ENCODE data around the gene KLHDC4.
"Not testable (repeated sequence)": the region's sequence is repeated elsewhere in the genome, so short reads cannot be mapped to it uniquely, and the experiment has no call there.

The KLHDC4 gene

DNA sequence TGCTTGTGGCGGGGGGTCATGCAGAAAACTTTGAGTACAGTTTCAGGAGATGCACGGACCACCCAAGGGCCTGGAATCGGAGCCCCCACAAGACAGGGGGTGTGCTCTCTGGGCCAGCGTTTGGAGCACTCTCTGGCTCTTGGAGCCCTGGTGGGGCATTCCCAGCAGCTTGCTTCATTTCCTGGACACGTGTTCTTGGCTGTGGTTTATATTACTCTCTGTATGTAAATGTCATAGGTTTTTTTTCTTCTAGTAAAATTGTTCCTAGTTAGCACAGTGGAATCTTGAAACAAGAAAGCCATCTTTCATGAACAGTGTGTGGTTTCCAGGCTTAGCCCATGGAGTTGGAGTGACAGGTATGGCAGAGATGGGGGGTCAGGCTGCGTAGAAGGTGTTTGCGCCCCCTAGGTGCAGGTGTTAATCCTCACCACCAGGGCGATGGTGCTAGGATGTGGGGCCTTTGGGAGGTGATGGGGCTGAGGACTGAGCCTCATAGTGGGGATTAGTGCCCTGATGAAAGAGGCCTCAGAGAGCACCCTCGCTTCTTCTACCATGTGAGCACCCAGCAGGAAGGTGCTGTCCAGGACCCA, 83.7 kb downstream of the KLHDC4 start:
- Histone ChIP-seq H3K27me3 (ENCODE audit: low read length) (no peaks in the 10 kb centered on the region), H3F3A (ENCODE audit: insufficient read depth) (no peaks in the 10 kb centered on the region), H3K4me2 (ENCODE audit: low read depth, low read length, poor library complexity, severe bottlenecking) (no peak overlapping the region), H3K9me2 (replicated peaks; ENCODE audit: insufficient read depth, low read length) (no peaks in the 10 kb centered on the region), H3K36me3 (ENCODE audit: low read length) (no peaks in the 10 kb centered on the region), H3K79me2 (ENCODE audit: insufficient read depth, low read length) (no peaks in the 10 kb centered on the region), H3K27ac (ENCODE audit: low read depth, low read length) (no peak overlapping the region), H2AFZ (ENCODE audit: low read depth, low read length, severe bottlenecking) (no peak overlapping the region), H3K4me3 (ENCODE audit: insufficient read depth, low read length, poor library complexity, severe bottlenecking) (no peak overlapping the region), H3K9ac (ENCODE audit: low read length) (no peak overlapping the region), H4K20me1 (ENCODE audit: low read depth, low read length) (no peaks in the 10 kb centered on the region), H3K9me3 (ENCODE audit: insufficient read depth, low read length) (no peaks in the 10 kb centered on the region)
- peak; percentile 52 for TF ChIP-seq CTCF (IDR thresholded peaks at IDR 0.05; ENCODE audit: insufficient read depth, low read length, poor library complexity, severe bottlenecking)
- no peak for TF ChIP-seq EZH2phosphoT487 (conservative IDR thresholded peaks at IDR 0.05; ENCODE audit: low read length)

- not testable (repeated sequence) for H3K4me3 ChIP-seq (ENCODE audit: insufficient read depth, low read length, poor library complexity, severe bottlenecking); H3K9ac ChIP-seq (ENCODE audit: low read length); H3K9me3 ChIP-seq (ENCODE audit: insufficient read depth, low read length); H3K9me2 ChIP-seq (replicated peaks; ENCODE audit: insufficient read depth, low read length); H3K79me2 ChIP-seq (ENCODE audit: insufficient read depth, low read length); H3F3A ChIP-seq (ENCODE audit: insufficient read depth); H3K36me3 ChIP-seq (ENCODE audit: low read length); H2AFZ ChIP-seq (ENCODE audit: low read depth, low read length, severe bottlenecking); H3K27me3 ChIP-seq (ENCODE audit: low read length); H4K20me1 ChIP-seq (ENCODE audit: low read depth, low read length); H3K4me2 ChIP-seq (ENCODE audit: low read depth, low read length, poor library complexity, severe bottlenecking); H3K27ac ChIP-seq (ENCODE audit: low read depth, low read length)
These were observed 84.7 kb downstream of the KLHDC4 start for GRCh38 chr16:87681051-87681602.

- H3K4me2 ChIP-seq (ENCODE audit: low read depth, low read length, poor library complexity, severe bottlenecking), result no peak overlapping the region
- no peak overlapping the region for H3K9ac ChIP-seq (ENCODE audit: low read length)
- no peaks in the 10 kb centered on the region for H4K20me1 ChIP-seq (ENCODE audit: low read depth, low read length)
- H3K9me2 ChIP-seq (replicated peaks; ENCODE audit: insufficient read depth, low read length), result no peaks in the 10 kb centered on the region
- no peaks in the 10 kb centered on the region for H3K9me3 ChIP-seq (ENCODE audit: insufficient read depth, low read length)
- H3K36me3 ChIP-seq (ENCODE audit: low read length), result no peaks in the 10 kb centered on the region
- no peak overlapping the region for H3K4me3 ChIP-seq (ENCODE audit: insufficient read depth, low read length, poor library complexity, severe bottlenecking)
- no peaks in the 10 kb centered on the region for H3K27me3 ChIP-seq (ENCODE audit: low read length)
- TF ChIP-seq EZH2phosphoT487 (conservative IDR thresholded peaks at IDR 0.05; ENCODE audit: low read length), result no peak
- no peak overlapping the region for H2AFZ ChIP-seq (ENCODE audit: low read depth, low read length, severe bottlenecking)
- no peaks in the 10 kb centered on the region for H3K79me2 ChIP-seq (ENCODE audit: insufficient read depth, low read length)
- no peak overlapping the region for H3K27ac ChIP-seq (ENCODE audit: low read depth, low read length)
- no peaks in the 10 kb centered on the region for H3F3A ChIP-seq (ENCODE audit: insufficient read depth)
These were observed 85.5 kb downstream of the KLHDC4 start for GRCh38 chr16:87680272-87680644.

DNA sequence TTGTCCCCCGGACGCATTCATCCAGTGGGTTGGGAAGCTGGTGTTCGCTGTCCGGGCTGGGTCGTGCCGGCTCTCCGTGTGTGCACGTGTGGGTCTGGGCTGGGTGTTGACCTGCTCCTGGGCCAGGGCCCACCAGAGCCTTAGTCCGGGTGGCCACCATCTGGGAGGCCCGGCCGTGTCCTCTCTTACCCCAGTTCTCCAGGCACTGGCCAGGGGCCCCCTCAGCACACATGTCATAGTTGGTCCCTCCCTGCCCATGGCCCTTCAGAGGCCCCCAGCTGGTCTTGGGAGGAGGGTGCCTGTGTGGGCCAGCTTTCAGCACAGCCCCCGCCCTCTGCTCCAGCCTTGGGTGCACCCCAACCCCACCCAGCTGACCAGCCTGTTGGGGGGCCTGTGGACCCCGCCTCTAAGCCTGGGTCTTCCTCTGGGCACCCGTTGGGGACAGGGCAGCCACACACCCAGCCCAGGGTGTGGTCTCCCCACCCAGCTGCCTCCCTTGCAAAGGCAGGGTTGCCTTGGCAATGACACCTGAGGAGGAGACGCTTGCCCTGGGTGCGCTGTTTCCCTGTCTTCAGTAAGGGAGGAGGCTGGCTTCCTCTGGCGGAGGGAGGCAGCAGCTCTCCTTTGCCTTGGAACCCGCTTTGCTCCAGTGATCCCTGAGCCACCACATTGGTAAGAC, 86.1 kb downstream of the KLHDC4 start:
- H4K20me1 ChIP-seq (ENCODE audit: low read depth, low read length), result no peaks in the 10 kb centered on the region
- H3K9ac ChIP-seq (ENCODE audit: low read length), result no peak overlapping the region
- H3K79me2 ChIP-seq (ENCODE audit: insufficient read depth, low read length), result no peaks in the 10 kb centered on the region
- H3K27me3 ChIP-seq (ENCODE audit: low read length), result no peaks in the 10 kb centered on the region
- TF ChIP-seq EZH2phosphoT487 (conservative IDR thresholded peaks at IDR 0.05; ENCODE audit: low read length), result no peak
- TF ChIP-seq CTCF (IDR thresholded peaks at IDR 0.05; ENCODE audit: insufficient read depth, low read length, poor library complexity, severe bottlenecking), result no peak
- H3K4me3 ChIP-seq (ENCODE audit: insufficient read depth, low read length, poor library complexity, severe bottlenecking), result no peak overlapping the region
- H3K27ac ChIP-seq (ENCODE audit: low read depth, low read length), result no peak overlapping the region
- H3F3A ChIP-seq (ENCODE audit: insufficient read depth), result no peaks in the 10 kb centered on the region
- H3K9me2 ChIP-seq (replicated peaks; ENCODE audit: insufficient read depth, low read length), result no peaks in the 10 kb centered on the region
- no peaks in the 10 kb centered on the region for H3K9me3 ChIP-seq (ENCODE audit: insufficient read depth, low read length)
- H3K4me2 ChIP-seq (ENCODE audit: low read depth, low read length, poor library complexity, severe bottlenecking), result no peak overlapping the region
- H2AFZ ChIP-seq (ENCODE audit: low read depth, low read length, severe bottlenecking), result no peak overlapping the region
- H3K36me3 ChIP-seq (ENCODE audit: low read length), result no peaks in the 10 kb centered on the region

Data from SU-DHL-6 (cell line).